Mucosa of stomach (tissue), 1 donor: ENCODE results near the gene C1D.
"Not testable (repeated sequence)": the region's sequence is repeated elsewhere in the genome, so short reads cannot be mapped to it uniquely, and the experiment has no call there.

Source experiments
- H3K27me3 ChIP-seq: one replicate; pipeline ENCODE4 v1.7.0; 2013; ENCODE audit warnings: mild to moderate bottlenecking, low read length; ENCODE audit not compliant: control insufficient read depth, insufficient read depth
- H3K36me3 ChIP-seq: one replicate; pipeline ENCODE4 v1.7.0; 2013; ENCODE audit warnings: low read length; ENCODE audit not compliant: control insufficient read depth, insufficient read depth
- H3K4me1 ChIP-seq: one replicate; pipeline ENCODE4 v1.7.0; 2013; ENCODE audit warnings: mild to moderate bottlenecking, low read length; ENCODE audit not compliant: control insufficient read depth, insufficient read depth
- H3K4me3 ChIP-seq: one replicate; pipeline ENCODE4 v1.7.0; 2013; ENCODE audit warnings: low read length
- H3K9ac ChIP-seq: one replicate; pipeline ENCODE4 v1.7.0; 2013; ENCODE audit warnings: mild to moderate bottlenecking, low read length, moderate library complexity
- H3K9me3 ChIP-seq: one replicate; pipeline ENCODE4 v1.7.0; 2013; ENCODE audit warnings: mild to moderate bottlenecking, low read length, moderate library complexity; ENCODE audit not compliant: control insufficient read depth
- donor health status: Pancreatic carcinoma.

C1D gene

DNA sequence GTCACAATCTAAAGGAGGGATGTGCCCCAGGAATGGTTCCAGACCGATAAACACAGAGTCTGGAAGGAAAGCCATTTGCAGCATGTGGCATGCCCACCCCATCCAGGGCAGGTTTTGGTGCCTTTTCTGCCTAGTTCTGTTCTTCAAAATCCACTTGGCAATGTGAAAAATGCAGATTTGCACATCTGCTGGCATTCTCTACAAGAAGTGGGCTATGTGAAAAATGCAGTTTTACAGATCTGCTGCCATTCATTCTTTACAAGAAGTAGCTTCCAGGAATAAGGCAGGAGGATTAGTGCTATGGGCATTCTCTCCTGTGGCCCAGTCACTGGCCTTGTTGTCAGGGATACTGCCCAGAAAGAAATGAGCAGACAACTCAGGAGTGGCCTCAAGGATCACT, 68.1 kb downstream of the C1D start:
- Histone ChIP-seq H3K9me3 (no peaks in the 10 kb centered on the region), H3K4me3 (no peak overlapping the region), H3K4me1 (no peaks in the 10 kb centered on the region), H3K27me3 (no peaks in the 10 kb centered on the region), H3K9ac (no peak overlapping the region), H3K36me3 (no peaks in the 10 kb centered on the region)

DNA sequence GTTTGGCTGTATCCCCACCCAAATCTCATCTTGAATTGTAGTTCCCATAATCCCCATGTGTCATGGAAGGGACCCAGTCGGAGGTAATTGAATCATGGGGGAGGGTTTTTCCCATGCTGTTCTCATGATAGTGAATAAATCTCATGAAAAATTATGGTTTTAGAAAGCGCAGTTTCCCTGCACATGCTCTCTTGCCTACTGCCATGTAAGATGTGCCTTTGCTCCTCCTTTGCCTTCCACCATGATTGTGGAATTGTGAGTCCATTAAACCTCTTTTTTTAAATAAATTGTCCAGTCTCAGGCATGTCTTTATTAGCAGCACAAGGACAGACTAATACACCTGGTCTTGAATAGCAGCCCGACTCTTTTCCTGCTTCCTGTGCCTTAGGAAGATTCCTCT, 68.7 kb downstream of the C1D start:
- not testable (repeated sequence) for H3K36me3 ChIP-seq, H3K9ac ChIP-seq, H3K27me3 ChIP-seq, H3K4me3 ChIP-seq, H3K9me3 ChIP-seq, H3K4me1 ChIP-seq

DNA sequence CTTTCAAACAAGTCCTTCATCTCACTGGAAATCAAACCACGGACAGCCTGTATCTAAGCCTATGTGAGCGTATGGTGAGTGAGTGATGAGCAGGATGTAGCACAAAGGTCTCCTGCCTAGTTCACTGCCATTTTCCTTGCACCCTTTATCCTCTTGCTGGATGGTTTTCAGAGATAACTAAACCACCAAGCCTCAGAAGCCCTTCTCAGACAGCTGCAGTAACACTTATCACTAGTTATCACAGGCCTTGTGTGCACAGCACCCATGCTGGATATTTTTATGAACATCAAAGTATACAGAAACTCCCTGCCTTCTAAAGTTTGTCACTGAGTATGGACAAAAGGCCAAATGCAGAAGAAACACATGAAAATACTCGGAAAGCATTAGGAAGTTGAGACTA, 69.5 kb downstream of the C1D start:
- no peaks in the 10 kb centered on the region for H3K9me3 ChIP-seq
- H3K27me3 ChIP-seq: no peaks in the 10 kb centered on the region
- H3K9ac ChIP-seq: no peak overlapping the region
- no peaks in the 10 kb centered on the region for H3K36me3 ChIP-seq
- no peaks in the 10 kb centered on the region for H3K4me1 ChIP-seq
- H3K4me3 ChIP-seq: no peak overlapping the region

DNA sequence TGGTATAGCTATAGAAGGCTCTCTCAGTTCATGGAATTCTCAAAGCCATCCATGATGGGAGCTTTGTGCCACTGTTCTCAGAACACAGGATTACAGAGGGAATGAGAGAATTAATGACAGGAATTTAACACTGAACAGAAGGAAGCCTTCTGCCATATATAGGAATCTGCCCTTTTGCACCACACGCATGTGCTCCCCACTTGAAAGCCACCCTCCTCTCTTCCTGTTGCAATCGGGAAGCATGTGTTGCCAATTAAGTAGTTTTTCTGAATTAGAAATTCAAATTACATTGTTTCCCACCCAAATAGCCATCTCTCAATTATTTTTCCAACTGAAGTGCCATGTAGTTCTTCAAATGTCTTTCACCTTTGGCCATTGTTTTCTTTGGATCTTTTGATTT, 71.3 kb downstream of the C1D start:
- Histone ChIP-seq H3K27me3 (no peaks in the 10 kb centered on the region), H3K9ac (no peak overlapping the region), H3K4me3 (no peak overlapping the region), H3K9me3 (no peaks in the 10 kb centered on the region), H3K36me3 (no peaks in the 10 kb centered on the region), H3K4me1 (no peaks in the 10 kb centered on the region)
